Activated naive CD8-positive, alpha-beta T cell treated with anti-CD3 and anti-CD28 coated beads for 36 hours (primary cell): ENCODE data around the gene MLH3. TPM values are rescaled to one million over a fixed set of nuclear protein-coding genes. Genes with fewer than 3 reads are reported as not detected.
A peak's percentile ranks its signal among the peaks of the same experiment; 100 is the strongest.
"Not testable (repeated sequence)": the region's sequence is repeated elsewhere in the genome, so short reads cannot be mapped to it uniquely, and the experiment has no call there.

Experiments
- DNase-seq: peaks from one replicate; pipeline ENCODE4 v3.0.0; 2021
- H3K27ac Mint-ChIP-seq: one replicate; pipeline ENCODE4 v1.8.0; 2022; ENCODE audit warnings: mild to moderate bottlenecking, moderate library complexity, mixed read lengths
- H3K27me3 Mint-ChIP-seq: one replicate; pipeline ENCODE4 v1.8.0; 2022; ENCODE audit warnings: mild to moderate bottlenecking, mixed read lengths
- H3K36me3 Mint-ChIP-seq: one replicate; pipeline ENCODE4 v1.8.0; 2021; ENCODE audit warnings: mild to moderate bottlenecking, mixed read lengths
- H3K4me1 Mint-ChIP-seq: one replicate; pipeline ENCODE4 v1.8.0; 2021; ENCODE audit warnings: mixed read lengths
- H3K4me3 Mint-ChIP-seq: one replicate; pipeline ENCODE4 v1.8.0; 2022; ENCODE audit warnings: mild to moderate bottlenecking, moderate library complexity, mixed read lengths
- H3K9me3 Mint-ChIP-seq: one replicate; pipeline ENCODE4 v1.8.0; 2022; ENCODE audit warnings: mixed read lengths
- total RNA-seq, 2 experiments: library from RNA; stranded (reverse); gene quantifications; one replicate each; pipeline ENCODE4 v1.2.3, GENCODE V29; 2021

The MLH3 gene
- total RNA-seq, 2 experiments from 2014 or later = 15.5 to 16.7 TPM

GRCh38 chr14:75077794-75078193 lies 26.5 kb upstream of the MLH3 start:
- Mint-ChIP-seq H3K4me1 (peaks cover 3% of the 10 kb centered on the region), H3K27me3 (no peaks in the 10 kb centered on the region), H3K4me3 (no peak overlapping the region), H3K36me3 (peaks cover 11% of the 10 kb centered on the region), H3K27ac (no peak overlapping the region), H3K9me3 (no peaks in the 10 kb centered on the region)
- no peak for DNase-seq

- no peak overlapping the region for H3K27ac Mint-ChIP-seq
- H3K9me3 Mint-ChIP-seq = no peaks in the 10 kb centered on the region
- H3K4me3 Mint-ChIP-seq = no peak overlapping the region
- no peaks in the 10 kb centered on the region for H3K4me1 Mint-ChIP-seq
- H3K27me3 Mint-ChIP-seq = no peaks in the 10 kb centered on the region
- no peak for DNase-seq
- no peaks in the 10 kb centered on the region for H3K36me3 Mint-ChIP-seq
These were observed 19.1 kb upstream of the MLH3 start for GRCh38 chr14:75070383-75070782.

DNA sequence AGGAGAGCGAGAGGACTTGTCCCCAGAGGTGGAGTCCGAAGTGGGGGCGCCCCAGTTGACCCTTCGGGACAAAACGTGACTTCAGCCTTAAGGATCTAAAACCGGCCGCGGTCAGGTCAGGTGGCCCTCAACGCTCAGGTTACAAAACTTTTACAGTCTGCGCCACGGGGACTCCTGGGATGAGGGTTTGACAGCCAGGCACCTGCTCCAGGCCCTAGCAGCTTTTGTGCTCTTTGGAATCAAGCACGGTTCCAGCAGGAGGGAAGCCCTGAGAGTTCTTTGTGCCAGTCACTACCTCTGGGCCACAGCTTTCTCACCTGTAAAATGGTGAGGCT lies 18.5 kb upstream of the MLH3 start:
- Mint-ChIP-seq H3K4me3 (no peak overlapping the region), H3K4me1 (peaks cover under 1% of the 10 kb centered on the region), H3K36me3 (no peaks in the 10 kb centered on the region), H3K27ac (peak overlapping the region; percentile 39), H3K9me3 (no peaks in the 10 kb centered on the region), H3K27me3 (no peaks in the 10 kb centered on the region)
- DNase-seq = no peak

DNA sequence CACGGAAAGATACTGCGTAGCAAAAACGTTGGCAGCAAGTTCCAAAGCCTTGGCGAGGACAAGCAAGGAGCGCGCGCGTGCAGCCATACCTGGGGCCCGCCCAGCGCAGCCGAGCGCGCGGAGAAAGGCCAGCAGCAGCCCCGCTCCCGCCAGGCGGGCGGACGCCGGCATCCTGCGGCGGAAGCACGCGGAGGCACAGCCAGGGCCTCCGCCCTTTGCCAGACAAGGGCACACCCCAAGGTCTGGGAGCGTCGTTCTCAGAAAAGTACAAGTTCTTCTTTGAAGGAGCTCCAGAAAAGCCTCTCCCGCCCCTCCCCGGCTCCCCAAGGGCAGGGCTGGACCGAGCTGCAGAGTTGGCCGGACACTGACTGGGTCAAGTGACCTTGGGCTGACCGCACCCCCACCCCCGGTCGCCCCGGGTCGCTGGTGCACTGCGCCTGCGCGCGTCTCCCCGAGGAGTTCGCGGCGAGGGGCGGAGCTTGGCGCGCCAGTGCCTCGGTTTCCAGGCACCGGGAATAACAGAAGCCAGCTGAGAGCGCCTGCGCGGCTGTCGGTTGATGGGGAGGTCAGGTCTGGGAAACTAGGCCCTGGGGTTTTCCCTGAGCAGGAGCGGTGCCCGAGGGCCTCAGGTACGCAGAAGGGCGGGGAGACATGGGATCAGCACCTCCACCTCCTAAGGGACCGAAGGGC lies 18.0 kb upstream of the MLH3 start, which contains the start of gene ZC2HC1C:
ZC2HC1C (plus strand) TSS at position 521 of the 690 bp plus-strand sequence. CDS start 933 bp downstream, outside the sequence.
- Mint-ChIP-seq H3K4me1 (peaks cover 4% of the 10 kb centered on the region), H3K36me3 (no peaks in the 10 kb centered on the region), H3K27me3 (no peaks in the 10 kb centered on the region), H3K27ac (peak within 1 kb of the TSS; percentile 39), H3K9me3 (no peaks in the 10 kb centered on the region), H3K4me3 (no peak within 1 kb of the TSS)
- peak; percentile 76 for DNase-seq

DNA sequence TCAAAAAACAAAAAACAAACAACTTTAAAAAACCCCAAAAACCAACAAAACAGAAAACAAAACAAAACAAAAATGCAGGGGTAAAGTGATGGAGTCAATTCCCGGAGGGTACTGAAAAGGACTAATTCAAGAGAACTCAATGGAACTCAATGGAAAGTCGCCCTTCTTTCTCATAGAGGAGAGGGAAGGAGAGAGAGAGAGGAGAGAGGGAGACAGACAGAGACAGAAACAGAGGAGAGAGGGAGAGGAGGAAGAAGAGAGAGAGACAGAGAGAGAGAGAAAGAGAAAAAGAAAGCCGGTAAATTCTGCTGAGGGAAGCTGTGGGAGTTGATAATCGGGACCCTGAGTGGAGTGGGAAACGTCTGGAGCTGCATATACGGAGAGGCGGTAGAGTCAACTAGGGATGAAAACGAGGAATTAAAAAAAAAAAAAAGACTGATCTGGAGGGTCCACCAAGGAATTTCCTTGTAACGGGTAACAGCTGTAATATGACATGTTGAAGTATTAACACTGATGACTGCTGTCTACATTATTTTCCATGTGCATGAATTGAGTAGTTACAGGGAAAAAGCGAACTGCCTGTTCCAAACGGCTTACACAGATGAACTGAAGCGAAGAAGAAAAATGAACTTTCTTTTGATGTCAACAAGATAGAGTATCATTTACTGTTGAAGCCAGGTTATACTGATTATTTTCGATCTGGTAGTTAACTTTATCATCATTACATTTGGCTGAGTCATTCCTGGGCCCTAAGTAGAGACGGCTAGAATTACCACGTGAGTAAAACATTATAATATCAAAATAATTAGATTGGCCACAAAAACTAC lies 17.2 kb upstream of the MLH3 start:
- H3K4me3 Mint-ChIP-seq = no peak overlapping the region
- H3K36me3 Mint-ChIP-seq = peaks cover 2% of the 10 kb centered on the region
- H3K27ac Mint-ChIP-seq = no peak overlapping the region
- peaks cover 10% of the 10 kb centered on the region for H3K4me1 Mint-ChIP-seq
- H3K9me3 Mint-ChIP-seq = no peaks in the 10 kb centered on the region
- no peaks in the 10 kb centered on the region for H3K27me3 Mint-ChIP-seq
- DNase-seq = no peak

- not testable (repeated sequence) for H3K4me3 Mint-ChIP-seq, H3K27ac Mint-ChIP-seq, DNase-seq, H3K9me3 Mint-ChIP-seq, H3K36me3 Mint-ChIP-seq, H3K27me3 Mint-ChIP-seq
- H3K4me1 Mint-ChIP-seq = peaks cover 14% of the 10 kb centered on the region
These were observed 16.5 kb upstream of the MLH3 start for GRCh38 chr14:75067765-75068164.

DNA sequence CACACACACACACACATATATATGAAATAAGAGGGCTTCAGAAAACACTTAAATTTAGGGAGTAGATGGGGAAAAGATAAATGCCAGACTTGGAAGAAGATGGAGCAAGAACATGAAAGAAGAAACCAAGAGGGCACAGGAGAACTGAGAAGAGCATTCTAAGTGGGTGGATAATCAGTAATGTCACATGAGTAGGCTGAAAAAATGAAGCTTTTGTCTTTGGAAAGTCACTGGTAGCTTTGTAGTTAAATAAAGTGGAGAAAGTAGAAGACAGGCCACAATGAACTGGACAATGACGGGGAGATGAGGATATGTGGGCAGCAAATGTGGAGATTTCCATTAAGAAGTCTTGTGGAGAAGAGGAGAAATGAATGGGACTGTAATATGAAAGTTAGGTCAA lies 15.9 kb upstream of the MLH3 start:
- Mint-ChIP-seq H3K27me3 (no peaks in the 10 kb centered on the region), H3K9me3 (no peaks in the 10 kb centered on the region), H3K4me3 (no peak overlapping the region), H3K4me1 (peaks cover 17% of the 10 kb centered on the region), H3K27ac (no peak overlapping the region), H3K36me3 (peaks cover 4% of the 10 kb centered on the region)
- DNase-seq = no peak

GRCh38 chr14:75066691-75067090 lies 15.4 kb upstream of the MLH3 start:
- H3K27me3 Mint-ChIP-seq = no peaks in the 10 kb centered on the region
- peaks cover 17% of the 10 kb centered on the region for H3K4me1 Mint-ChIP-seq
- no peak for DNase-seq
- H3K27ac Mint-ChIP-seq = no peak overlapping the region
- no peaks in the 10 kb centered on the region for H3K9me3 Mint-ChIP-seq
- no peak overlapping the region for H3K4me3 Mint-ChIP-seq
- H3K36me3 Mint-ChIP-seq = peaks cover 4% of the 10 kb centered on the region

DNA sequence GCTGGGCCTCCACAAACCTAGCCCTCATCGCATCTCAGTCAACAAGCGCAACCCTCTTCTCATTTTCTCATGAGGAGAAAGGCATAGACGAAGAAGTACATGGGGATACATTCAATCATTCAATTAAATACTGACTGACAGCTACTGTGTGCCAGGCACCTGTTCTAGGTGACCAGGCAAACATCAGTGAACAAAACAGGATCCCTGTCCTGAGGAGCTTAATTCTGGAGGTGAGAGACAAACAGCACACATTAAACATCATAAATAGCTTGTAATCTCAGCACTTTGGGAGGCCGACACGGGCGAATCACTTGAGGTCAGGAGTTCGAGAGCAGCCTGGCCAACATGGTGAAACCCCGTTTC lies 12.9 kb upstream of the MLH3 start:
- peaks cover 5% of the 10 kb centered on the region for H3K9me3 Mint-ChIP-seq
- no peak for DNase-seq
- H3K27me3 Mint-ChIP-seq = no peaks in the 10 kb centered on the region
- peak overlapping the region; percentile 97 for H3K27ac Mint-ChIP-seq
- peaks cover 20% of the 10 kb centered on the region for H3K36me3 Mint-ChIP-seq
- peaks cover 27% of the 10 kb centered on the region for H3K4me1 Mint-ChIP-seq
- H3K4me3 Mint-ChIP-seq = peak overlapping the region; percentile 100

GRCh38 chr14:75063491-75064204 lies 12.4 kb upstream of the MLH3 start, which contains the start of gene ACYP1:
Gene ACYP1 (minus strand): TSS chr14:75064024. CDS start chr14:75063553, 471 bp downstream.
- Mint-ChIP-seq H3K4me3 (peak within 1 kb of the TSS; percentile 100), H3K36me3 (peaks cover 23% of the 10 kb centered on the region), H3K27ac (peak within 1 kb of the TSS; percentile 97), H3K4me1 (peaks cover 27% of the 10 kb centered on the region), H3K9me3 (peaks cover 5% of the 10 kb centered on the region), H3K27me3 (no peaks in the 10 kb centered on the region)
- peak; percentile 92 for DNase-seq

- peaks cover 27% of the 10 kb centered on the region for H3K4me1 Mint-ChIP-seq
- peak overlapping the region; percentile 100 for H3K4me3 Mint-ChIP-seq
- H3K36me3 Mint-ChIP-seq = peaks cover 27% of the 10 kb centered on the region
- H3K27me3 Mint-ChIP-seq = no peaks in the 10 kb centered on the region
- peak overlapping the region; percentile 97 for H3K27ac Mint-ChIP-seq
- DNase-seq = no peak
- peaks cover 5% of the 10 kb centered on the region for H3K9me3 Mint-ChIP-seq
These were observed 11.7 kb upstream of the MLH3 start for GRCh38 chr14:75063013-75063412.

GRCh38 chr14:75060420-75060819 lies 9.2 kb upstream of the MLH3 start:
- Mint-ChIP-seq H3K36me3 (peaks cover 39% of the 10 kb centered on the region), H3K27me3 (no peaks in the 10 kb centered on the region), H3K9me3 (peaks cover 5% of the 10 kb centered on the region), H3K27ac (no peak overlapping the region), H3K4me3 (no peak overlapping the region), H3K4me1 (peaks cover 32% of the 10 kb centered on the region)
- DNase-seq = no peak

DNA sequence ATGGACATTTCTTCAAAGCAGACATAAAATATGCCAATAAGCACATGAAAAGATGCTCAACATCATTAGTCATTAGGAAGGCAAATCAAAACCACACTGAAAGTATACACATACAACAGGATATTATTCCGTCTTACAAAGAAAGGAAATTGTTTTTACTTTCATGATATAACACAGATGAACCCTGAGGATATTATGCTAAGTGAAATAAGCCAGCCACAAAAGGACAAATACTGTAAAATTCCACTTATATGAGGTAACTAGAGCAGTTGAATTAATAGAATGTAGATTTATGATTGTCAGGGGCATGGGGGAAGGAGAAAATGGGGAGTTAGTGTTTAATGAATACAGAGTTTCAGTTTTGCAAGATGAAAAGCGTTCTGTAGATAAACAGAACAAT lies 8.4 kb upstream of the MLH3 start:
- Mint-ChIP-seq H3K27ac (no peak overlapping the region), H3K4me3 (no peak overlapping the region), H3K36me3 (peaks cover 43% of the 10 kb centered on the region), H3K4me1 (peaks cover 31% of the 10 kb centered on the region), H3K9me3 (peaks cover 5% of the 10 kb centered on the region), H3K27me3 (no peaks in the 10 kb centered on the region)
- DNase-seq = no peak

- H3K4me3 Mint-ChIP-seq = no peak overlapping the region
- peaks cover 54% of the 10 kb centered on the region for H3K36me3 Mint-ChIP-seq
- peaks cover 32% of the 10 kb centered on the region for H3K4me1 Mint-ChIP-seq
- H3K27me3 Mint-ChIP-seq = peaks cover 5% of the 10 kb centered on the region
- no peak overlapping the region for H3K27ac Mint-ChIP-seq
- no peaks in the 10 kb centered on the region for H3K9me3 Mint-ChIP-seq
- no peak for DNase-seq
These were observed 3.2 kb upstream of the MLH3 start for GRCh38 chr14:75054421-75054820.
